Panc1 (cell line): Measurements from ENCODE around the gene BCAS3. TPM values are rescaled to one million over a fixed set of nuclear protein-coding genes. Genes with fewer than 3 reads are reported as not detected.

ENCODE experiments used
- ATAC-seq: fragments of 200-7000 bp; cut with Tn5 transposase; 2 replicates; pipeline ENCODE4 v1.9.1; 2020; ENCODE audit warnings: mild to moderate bottlenecking, moderate library complexity
- BruUV-seq: library from RNA; stranded (reverse); fragments of 400-500 nt; replicated peaks from 2 replicates; lab custom pipeline; 2021; lab: Mats Ljungman, UMichigan
- CTCF ChIA-PET: fragments of 300-600 bp; sonication (Branson Sonifier 250); formaldehyde crosslinking; loops from one replicate; lab custom pipeline; 2022; ENCODE audit warnings: antibody characterized with exemption; lab: Charles Lee
- POLR2A ChIA-PET: fragments of 300-600 bp; sonication (Branson Sonifier 250); formaldehyde crosslinking; loops from one replicate; lab custom pipeline; 2022; ENCODE audit warnings: antibody characterized with exemption; lab: Charles Lee
- DNase-seq: peaks from one replicate; pipeline ENCODE4 v3.0.0-alpha.2; 2010; ENCODE audit warnings: low read depth, low spot score
- H3K27ac ChIP-seq: 2 replicates; pipeline ENCODE4 v1.5.1; 2011; ENCODE audit warnings: mild to moderate bottlenecking, low read length, inconsistent platforms
- H3K27me3 ChIP-seq: fragments of 200-500 bp; sonication (Bioruptor generic); 2 replicates; pipeline ENCODE4 v1.6.0; 2014; ENCODE audit warnings: low read length, inconsistent platforms; ENCODE audit not compliant: control insufficient read depth, insufficient read depth
- H3K36me3 ChIP-seq: fragments of 200-500 bp; sonication (Bioruptor generic); 2 replicates; pipeline ENCODE4 v1.5.1; 2014; ENCODE audit warnings: inconsistent platforms, mild to moderate bottlenecking, low read length, moderate library complexity; ENCODE audit not compliant: control insufficient read depth, insufficient read depth
- H3K4me1 ChIP-seq: 2 replicates; pipeline ENCODE4 v1.5.1; 2011; ENCODE audit warnings: inconsistent platforms, mild to moderate bottlenecking, low read length, moderate library complexity; ENCODE audit not compliant: control insufficient read depth, insufficient read depth
- H3K4me3 ChIP-seq, 2 experiments: 2 replicates each; pipeline ENCODE4 v1.5.1; 2011 to 2012; ENCODE audit warnings: low read depth in 2 of 2, low read length in 2 of 2, mild to moderate bottlenecking in 2 of 2, inconsistent platforms in 1 of 2, moderate library complexity in 1 of 2
- H3K9me3 ChIP-seq: fragments of 200-500 bp; sonication (Bioruptor generic); 2 replicates; pipeline ENCODE4 v1.5.1; 2014; ENCODE audit warnings: low read depth, mild to moderate bottlenecking, inconsistent platforms, low read length, moderate library complexity; ENCODE audit not compliant: control insufficient read depth, insufficient read depth
- POLR2AphosphoS5 ChIP-seq: IDR thresholded peaks from 2 replicates; pipeline ENCODE4 v1.6.1; 2012; ENCODE audit warnings: mild to moderate bottlenecking, low read depth, low read length, moderate library complexity
- SIN3A ChIP-seq: IDR thresholded peaks from 2 replicates; pipeline ENCODE4 v1.6.1; 2012; ENCODE audit warnings: low read depth, mild to moderate bottlenecking, low read length, moderate library complexity, borderline replicate concordance; ENCODE audit not compliant: insufficient read depth
- TCF7L2 ChIP-seq: IDR thresholded peaks from 2 replicates; pipeline ENCODE4 v1.6.1; 2011; ENCODE audit warnings: mild to moderate bottlenecking, low read depth, low read length, inconsistent platforms
- in situ Hi-C: cut with HindIII; loops from 2 replicates; pipeline ENCODE4 v1.10.0; 2016; ENCODE audit warnings: low sequenced_read_pairs, low pct_unique_long_range_greater_than_20kb
- intact Hi-C: fragments of 100-400 bp; cut with micrococcal nuclease; formaldehyde crosslinking; loops from one replicate; pipeline ENCODE4 v1.10.0; 2022; ENCODE audit not compliant: unreplicated experiment
- total RNA-seq: library from RNA; stranded (reverse); gene quantifications from one replicate; pipeline ENCODE4 v1.2.1, GENCODE V29; 2021; ENCODE audit not compliant: unreplicated experiment
- TF ChIP-seq, protein P1 (sequence below): fragments of 450-650 bp; IDR thresholded peaks from 2 replicates; pipeline ENCODE4 v1.5.1; 2017; ENCODE audit warnings: mild to moderate bottlenecking
- TF ChIP-seq, protein P2 (sequence below), 2 experiments: IDR thresholded peaks; 2 replicates each; pipeline ENCODE4 v1.6.1; 2011 to 2012; ENCODE audit warnings: low read depth in 2 of 2, control low read depth in 1 of 2, low read length in 1 of 2, mild to moderate bottlenecking in 1 of 2, moderate library complexity in 1 of 2; ENCODE audit not compliant: insufficient read depth in 1 of 2

Gene BCAS3
- total RNA-seq, 1 experiment from 2014 or later, result 9.3 TPM

DNA sequence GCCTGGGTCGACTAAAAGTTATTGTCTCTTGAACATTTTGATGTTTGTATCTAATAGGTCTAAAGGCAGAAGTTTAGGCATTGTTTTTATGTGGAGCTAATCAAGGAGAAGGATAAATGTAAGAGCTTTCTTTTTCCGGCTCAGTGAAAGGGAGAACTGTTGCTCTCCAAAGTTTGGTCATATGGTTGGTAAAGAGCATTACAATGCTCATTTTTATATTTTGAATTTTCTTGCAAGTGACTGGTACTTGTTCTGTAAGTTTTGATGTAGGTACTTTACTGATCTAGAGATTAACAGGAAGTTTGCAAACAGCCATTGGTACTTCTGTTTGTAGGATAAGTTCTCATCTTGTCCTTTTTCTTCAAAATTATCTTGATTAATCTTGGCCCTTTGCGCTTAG is 30.9 kb upstream of the BCAS3 start:
- ChIA-PET CTCF (interaction anchor here (1.2 kb wide), 1 partner anchor 9 kb away, joined by 3 read pairs; no protein-coding TSS in a partner anchor), POLR2A (no interaction called here)
- no peaks in the 10 kb centered on the region for H3K4me1 ChIP-seq
- ATAC-seq (no peak), DNase-seq (no peak)
- no peaks in the 10 kb centered on the region for H3K9me3 ChIP-seq
- no peak overlapping the region for H3K27ac ChIP-seq
- TF ChIP-seq, protein P1, sequence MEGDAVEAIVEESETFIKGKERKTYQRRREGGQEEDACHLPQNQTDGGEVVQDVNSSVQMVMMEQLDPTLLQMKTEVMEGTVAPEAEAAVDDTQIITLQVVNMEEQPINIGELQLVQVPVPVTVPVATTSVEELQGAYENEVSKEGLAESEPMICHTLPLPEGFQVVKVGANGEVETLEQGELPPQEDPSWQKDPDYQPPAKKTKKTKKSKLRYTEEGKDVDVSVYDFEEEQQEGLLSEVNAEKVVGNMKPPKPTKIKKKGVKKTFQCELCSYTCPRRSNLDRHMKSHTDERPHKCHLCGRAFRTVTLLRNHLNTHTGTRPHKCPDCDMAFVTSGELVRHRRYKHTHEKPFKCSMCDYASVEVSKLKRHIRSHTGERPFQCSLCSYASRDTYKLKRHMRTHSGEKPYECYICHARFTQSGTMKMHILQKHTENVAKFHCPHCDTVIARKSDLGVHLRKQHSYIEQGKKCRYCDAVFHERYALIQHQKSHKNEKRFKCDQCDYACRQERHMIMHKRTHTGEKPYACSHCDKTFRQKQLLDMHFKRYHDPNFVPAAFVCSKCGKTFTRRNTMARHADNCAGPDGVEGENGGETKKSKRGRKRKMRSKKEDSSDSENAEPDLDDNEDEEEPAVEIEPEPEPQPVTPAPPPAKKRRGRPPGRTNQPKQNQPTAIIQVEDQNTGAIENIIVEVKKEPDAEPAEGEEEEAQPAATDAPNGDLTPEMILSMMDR, result no peak
- TF ChIP-seq SIN3A, result no peak
- no peak for TF ChIP-seq TCF7L2
- TF ChIP-seq POLR2AphosphoS5, result no peak
- TF ChIP-seq, protein P2, sequence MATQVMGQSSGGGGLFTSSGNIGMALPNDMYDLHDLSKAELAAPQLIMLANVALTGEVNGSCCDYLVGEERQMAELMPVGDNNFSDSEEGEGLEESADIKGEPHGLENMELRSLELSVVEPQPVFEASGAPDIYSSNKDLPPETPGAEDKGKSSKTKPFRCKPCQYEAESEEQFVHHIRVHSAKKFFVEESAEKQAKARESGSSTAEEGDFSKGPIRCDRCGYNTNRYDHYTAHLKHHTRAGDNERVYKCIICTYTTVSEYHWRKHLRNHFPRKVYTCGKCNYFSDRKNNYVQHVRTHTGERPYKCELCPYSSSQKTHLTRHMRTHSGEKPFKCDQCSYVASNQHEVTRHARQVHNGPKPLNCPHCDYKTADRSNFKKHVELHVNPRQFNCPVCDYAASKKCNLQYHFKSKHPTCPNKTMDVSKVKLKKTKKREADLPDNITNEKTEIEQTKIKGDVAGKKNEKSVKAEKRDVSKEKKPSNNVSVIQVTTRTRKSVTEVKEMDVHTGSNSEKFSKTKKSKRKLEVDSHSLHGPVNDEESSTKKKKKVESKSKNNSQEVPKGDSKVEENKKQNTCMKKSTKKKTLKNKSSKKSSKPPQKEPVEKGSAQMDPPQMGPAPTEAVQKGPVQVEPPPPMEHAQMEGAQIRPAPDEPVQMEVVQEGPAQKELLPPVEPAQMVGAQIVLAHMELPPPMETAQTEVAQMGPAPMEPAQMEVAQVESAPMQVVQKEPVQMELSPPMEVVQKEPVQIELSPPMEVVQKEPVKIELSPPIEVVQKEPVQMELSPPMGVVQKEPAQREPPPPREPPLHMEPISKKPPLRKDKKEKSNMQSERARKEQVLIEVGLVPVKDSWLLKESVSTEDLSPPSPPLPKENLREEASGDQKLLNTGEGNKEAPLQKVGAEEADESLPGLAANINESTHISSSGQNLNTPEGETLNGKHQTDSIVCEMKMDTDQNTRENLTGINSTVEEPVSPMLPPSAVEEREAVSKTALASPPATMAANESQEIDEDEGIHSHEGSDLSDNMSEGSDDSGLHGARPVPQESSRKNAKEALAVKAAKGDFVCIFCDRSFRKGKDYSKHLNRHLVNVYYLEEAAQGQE (IDR thresholded peaks at IDR 0.05; ENCODE audit: insufficient read depth in 1 of 2, low read depth in 2 of 2, low read length in 1 of 2), result no peak
- BruUV-seq, result no TSS peak
- intact Hi-C loops, result no loop called here
- in situ Hi-C loops, result no loop called here
- no peak overlapping the region for H3K4me3 ChIP-seq
- no peaks in the 10 kb centered on the region; the same call in 1 of the 2 replicates for H3K36me3 ChIP-seq
- H3K27me3 ChIP-seq, result no peaks in the 10 kb centered on the region

DNA sequence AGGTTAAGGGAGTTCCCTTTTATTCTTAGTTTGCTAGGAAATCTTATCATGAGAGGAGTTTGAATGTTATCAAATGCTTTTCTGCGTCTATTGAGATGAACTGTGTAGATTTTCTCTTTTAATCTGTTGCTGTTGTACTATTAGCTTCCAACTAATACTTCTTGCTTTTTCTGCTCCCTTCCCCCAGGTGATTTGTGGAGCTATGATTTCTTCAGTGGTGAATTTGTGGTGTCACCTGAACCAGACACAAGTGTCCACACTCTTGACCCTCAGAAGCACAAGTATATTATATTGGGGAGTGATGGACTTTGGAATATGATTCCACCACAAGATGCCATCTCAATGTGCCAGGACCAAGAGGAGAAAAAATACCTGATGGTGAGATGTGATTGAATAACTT is 29.9 kb upstream of the BCAS3 start:
- in situ Hi-C loops (no loop called here), intact Hi-C loops (no loop called here)

More for the DNA sequence above, 29.9 kb upstream of the BCAS3 start:
- H3K27ac ChIP-seq, result no peak overlapping the region
- BruUV-seq, result no TSS peak
- POLR2A ChIA-PET, result interaction anchor here (0.7 kb wide), 1 partner anchor 552 kb away, joined by 6 read pairs; no protein-coding TSS in a partner anchor
- CTCF ChIA-PET, result no interaction called here
- H3K36me3 ChIP-seq, result no peaks in the 10 kb centered on the region; the same call in 1 of the 2 replicates
- no peaks in the 10 kb centered on the region for H3K9me3 ChIP-seq
- H3K4me3 ChIP-seq, result no peak overlapping the region
- H3K27me3 ChIP-seq, result no peaks in the 10 kb centered on the region
- TF ChIP-seq SIN3A, result no peak
- TF ChIP-seq TCF7L2, result no peak
- TF ChIP-seq, protein P1, result no peak
- TF ChIP-seq, protein P2 (IDR thresholded peaks at IDR 0.05; ENCODE audit: insufficient read depth in 1 of 2, low read depth in 2 of 2, low read length in 1 of 2), result no peak
- TF ChIP-seq POLR2AphosphoS5, result no peak
- ATAC-seq (no peak), DNase-seq (no peak)
- H3K4me1 ChIP-seq, result no peaks in the 10 kb centered on the region
